ENCODE measurements around the gene FAM241B.

Gene FAM241B, protein sequence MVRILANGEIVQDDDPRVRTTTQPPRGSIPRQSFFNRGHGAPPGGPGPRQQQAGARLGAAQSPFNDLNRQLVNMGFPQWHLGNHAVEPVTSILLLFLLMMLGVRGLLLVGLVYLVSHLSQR

DNA sequence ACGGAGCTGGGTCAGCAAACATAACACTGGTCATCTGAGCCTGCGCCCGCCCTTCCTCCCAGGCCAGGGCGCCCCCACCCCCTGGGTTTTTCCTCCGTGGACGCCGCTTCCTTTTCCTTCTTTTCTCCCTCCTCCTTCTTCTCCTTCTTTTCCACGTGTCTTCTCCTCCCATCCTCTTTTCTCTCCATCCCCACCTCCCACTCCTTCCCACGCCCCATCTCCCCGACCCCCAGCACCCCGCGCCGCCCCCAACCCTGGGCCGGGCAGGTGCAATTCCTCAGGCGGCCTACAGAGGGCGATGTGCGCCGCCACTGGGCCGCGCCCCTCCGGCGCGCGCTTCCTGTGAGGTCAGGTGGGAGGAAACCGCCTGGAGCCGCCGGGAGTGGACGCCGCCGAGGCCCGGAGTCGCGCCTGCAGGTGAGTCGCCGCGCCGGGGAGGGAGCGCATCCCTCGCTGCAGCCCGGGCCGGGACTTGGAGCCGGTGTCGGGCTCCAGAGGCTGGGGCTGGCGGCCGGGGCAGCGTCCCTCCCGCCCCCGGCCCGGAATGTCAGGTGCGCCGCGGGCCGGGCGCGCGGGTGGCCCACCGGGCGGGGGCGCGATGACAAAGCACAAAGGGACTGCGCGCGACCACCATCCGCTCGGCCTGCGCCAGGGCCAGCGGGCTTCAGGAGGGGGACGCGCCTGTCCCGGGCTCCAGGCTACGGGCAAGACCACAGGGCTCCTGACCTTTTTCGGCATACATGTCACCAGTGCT is at the start of gene FAM241B:
Gene FAM241B (plus strand): TSS at position 351 of the 754 bp plus-strand sequence. CDS start 1,497 bp downstream, outside the sequence.
- peak; percentile 5 for DNase-seq

DNA sequence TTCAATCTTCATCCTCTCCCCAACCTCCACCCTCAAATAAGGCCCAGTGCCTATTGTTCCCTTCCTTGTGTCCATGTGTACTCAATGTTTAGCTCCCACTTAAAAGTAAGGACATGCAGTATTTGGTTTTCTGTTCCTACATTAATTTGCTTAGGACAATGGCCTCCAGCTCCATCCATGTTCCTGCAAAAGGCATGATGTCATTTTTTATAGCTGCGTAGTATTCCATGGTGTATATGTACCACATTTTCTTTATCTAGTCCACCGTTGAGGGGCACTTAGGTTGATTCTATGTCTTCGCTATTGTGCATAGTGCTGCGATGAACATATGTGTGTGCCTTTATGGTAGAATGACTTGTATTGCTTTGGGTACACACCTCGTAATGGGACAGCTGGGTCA is 49.6 kb upstream of the FAM241B start:
- no peak for DNase-seq

DNA sequence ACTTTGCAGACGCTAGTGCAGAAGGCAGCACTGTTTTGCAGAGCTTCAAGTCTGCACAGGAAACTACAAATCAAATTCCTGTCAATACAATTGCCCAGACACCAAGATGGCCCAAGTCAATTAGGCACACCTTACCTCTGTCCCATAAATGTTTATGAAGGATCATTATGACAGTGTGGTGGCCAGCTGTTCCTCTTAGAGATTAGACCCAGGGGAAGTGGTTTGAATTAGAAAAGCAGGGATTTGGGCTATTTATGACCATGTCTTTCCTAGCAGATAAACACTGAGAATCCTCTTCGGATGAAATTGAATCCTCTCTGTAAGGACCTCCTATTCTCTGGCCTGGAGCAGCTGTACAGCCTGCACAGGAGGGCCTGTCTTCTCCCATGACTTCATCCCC is 46.9 kb upstream of the FAM241B start:
- DNase-seq, result no peak

DNA sequence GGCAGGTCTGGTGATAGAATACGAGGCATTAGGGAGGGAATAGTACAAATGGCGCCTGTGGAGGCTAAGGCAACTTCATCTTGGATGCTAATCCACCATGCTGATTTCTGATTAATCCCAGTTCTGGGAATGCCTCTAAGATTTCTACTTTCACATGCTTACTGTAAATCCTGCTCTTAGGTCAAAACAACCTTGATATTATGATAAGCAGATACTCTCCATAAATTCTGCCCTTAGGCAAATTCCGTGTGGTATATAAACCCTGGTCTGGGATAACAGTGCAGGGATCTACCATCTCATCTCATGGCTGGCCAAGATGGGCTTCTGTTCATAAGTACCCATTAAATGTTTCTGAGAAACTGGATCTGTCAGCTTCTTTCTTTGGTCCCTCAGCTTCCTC is 45.4 kb upstream of the FAM241B start:
- DNase-seq, result no peak

DNA sequence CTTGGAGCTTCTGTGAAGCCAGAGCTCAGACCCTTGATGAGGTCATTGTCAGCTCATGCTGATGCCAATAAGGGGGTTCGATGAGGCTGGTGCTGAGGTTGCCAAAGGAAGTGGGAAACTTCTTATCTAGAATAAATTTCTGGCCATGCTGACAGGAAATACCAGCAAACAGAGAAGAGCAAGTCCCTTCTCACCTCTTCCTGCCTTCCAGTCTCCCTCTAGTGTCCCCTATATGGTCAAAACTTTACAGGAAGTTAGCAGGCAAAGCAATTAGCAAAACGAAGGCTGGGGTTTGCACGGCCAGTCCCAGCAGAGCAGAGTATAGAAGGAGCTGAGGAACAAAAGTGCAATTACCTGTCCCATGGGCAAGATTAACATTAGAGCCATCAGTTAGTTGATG is 41.7 kb upstream of the FAM241B start:
- DNase-seq, result no peak

DNA sequence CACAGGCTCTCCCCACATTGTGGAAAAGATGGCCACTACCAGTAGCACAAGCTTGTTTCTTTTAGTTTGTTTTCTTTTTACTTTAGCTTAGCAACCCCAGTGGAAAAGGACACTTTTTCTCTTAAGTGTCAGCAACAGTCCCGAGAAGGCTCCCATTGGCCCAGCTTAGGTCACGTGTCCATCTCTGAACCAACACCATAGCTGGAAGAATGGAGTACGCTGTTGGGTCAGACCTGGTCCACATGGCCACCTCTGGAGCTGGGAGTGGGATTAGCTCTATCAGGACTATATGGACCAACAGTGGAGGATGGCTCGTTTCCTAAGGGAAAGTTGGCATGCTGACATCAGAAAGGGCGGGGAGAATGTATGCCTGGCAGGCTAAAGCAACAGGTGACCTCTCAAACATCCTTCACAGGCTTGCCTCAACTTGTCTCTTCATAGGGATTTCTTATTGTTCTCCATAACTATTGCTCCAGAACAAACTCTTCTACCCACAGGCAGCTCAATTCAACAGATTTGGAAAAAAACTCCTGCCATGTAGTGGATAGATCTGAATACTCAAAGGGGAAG is 29.2 kb upstream of the FAM241B start:
- no peak for DNase-seq

DNA sequence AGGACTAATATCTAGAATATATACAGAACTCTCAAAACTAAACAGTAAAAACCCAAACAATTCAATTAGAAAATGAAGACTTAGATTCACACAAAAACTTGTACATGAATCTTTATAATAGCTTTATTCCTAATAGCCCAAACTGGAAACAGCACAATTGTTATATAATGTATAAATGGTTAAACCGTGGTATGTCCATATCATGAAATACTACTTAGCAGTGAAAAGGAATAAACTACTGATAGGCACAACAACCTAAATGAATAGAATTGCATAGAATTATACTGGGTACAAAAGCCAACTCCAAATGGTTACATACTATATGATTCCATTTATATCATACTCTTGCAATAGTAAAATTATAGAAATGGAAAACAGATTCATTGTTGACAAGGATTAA is 21.0 kb upstream of the FAM241B start:
- DNase-seq, result no peak

DNA sequence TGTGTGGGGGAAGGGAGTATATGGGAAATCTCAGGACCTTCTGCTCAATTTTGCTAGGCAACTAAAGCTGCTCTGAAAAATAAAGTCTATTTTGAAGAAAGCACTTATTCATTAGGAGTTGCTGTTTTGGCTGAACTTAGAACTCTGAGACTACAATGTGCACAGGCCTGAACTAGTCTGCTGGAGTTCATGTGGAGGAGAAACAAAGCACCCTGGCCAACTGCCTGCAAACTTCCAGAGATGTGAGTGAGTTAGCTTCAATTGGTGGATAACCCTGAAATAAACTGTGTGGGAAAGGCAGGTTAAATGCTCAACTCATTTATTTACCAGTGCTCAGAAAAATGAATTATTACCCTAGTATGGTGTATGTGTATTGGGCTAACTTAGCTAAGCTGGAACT is 17.3 kb upstream of the FAM241B start:
- DNase-seq, result no peak

DNA sequence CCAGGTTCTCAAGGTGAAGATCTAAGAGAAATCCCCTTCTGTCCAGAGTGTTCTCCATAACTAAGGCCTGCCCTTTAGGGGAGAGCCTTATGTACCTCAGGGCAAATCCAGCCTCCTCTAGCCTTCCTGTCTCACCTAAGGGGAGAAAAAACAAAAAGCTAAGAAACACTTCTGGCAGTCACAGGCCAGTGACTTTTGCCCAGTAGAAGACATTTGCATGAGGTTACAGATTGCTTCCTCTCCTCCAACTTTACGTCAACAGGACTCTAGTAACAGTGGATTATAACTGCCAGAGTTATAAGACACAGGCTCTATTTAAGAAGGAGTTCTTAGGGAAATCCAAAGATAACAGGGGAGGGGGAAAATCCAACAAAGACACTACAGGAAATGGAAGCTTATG is 15.9 kb upstream of the FAM241B start:
- DNase-seq, result no peak

DNA sequence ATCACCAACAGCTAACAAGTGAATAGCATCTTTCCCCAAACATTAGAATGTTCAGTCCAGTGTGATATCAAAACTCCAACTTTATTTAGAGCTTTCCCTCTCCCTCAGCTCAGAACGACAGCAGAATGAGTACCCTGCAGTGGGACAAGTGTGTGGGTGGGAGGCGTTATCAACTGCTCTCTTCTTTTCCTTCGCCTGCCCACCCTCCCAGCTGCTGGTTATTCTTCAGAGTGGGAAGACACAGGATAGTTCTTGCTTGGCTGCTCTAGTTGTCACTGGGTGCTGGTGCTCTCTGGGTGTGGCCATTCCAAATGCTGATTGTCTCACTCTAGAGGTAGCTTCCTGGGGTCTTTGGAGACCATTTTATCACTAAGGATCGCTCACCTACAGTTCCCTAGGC is 13.7 kb upstream of the FAM241B start:
- no peak for DNase-seq

DNA sequence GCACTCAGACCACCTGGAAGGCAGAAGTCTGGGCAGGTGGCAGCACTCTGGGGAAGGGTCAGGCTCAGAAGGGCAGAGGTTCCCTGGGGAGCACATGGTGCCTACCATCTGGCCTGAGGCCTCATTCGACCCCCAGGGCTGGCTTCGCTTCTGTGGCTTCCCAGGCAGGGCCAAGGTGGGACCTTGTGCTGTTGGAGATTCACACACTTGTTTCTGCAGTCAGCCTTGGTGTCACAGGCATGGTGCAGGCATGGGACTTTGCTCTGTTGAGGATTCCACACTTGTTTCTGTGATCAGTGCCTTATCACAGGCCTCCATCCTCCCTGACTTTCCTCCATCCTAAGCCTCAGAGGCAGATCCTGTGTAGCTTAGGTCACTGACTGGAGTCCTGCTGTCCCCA is 11.3 kb upstream of the FAM241B start:
- no peak for DNase-seq

DNA sequence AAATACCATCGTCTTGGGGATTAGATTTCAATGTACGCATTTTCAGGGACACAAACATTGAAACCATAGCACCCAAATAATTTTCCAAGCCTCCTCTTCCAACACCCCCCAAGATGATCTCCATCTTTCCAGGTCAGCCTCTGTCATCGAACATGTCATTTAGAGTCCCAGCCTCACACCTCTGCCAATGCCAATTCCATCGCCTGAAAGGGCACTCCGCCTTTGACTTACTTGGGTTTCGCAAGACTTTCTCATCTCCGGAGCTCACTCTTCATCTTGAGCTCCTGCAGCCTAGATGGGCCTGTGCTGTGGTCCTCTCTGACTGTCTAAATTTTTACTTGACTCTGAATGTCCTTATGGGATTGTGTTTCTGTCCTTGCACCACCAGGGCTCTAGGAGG is 10.4 kb upstream of the FAM241B start:
- no peak for DNase-seq

DNA sequence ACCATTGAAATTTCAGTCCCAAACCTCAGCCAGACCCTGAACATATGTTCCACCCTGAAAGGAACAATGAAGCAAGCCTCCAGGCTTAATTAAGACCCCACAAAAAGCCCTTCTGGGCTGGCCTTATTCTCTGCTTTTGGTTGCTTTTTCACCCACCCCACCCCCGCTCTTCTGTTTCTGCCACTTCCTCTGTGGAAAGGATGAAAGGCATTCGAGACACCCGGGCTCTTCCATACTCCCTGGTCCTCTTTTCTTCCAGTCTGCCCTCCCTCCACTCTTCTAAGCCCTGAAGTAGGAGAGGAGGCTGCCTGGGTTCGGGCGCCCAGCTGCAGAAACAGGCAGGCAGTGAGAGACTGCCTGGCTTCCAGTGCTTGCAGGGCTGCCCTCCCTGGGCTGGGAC is 9.4 kb upstream of the FAM241B start:
- no peak for DNase-seq

DNA sequence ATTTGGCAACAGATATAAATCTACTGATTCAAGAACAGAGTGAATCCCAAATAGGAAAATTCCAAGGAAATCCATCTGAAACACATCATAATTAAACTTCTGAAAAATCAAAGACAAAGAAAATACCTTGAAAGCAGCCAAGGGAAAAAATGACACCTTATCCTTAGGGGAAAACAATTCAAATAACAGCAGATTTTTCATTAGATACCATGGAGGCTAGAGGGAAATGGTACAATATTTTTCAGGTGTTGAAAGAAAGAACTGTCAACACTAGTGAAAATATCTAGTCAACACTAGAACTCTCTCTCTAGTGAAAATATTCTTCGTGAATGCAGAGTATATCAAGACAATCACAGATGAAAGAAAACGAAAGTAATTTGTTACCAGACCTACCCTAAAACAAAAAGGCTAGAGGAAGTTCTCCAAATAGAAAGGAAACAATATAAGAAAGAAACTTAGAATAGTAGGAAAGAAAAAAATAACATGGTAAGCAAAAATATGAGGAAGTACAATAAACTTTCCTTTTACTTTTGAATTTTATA is 5.7 kb upstream of the FAM241B start:
- no peak for DNase-seq

DNA sequence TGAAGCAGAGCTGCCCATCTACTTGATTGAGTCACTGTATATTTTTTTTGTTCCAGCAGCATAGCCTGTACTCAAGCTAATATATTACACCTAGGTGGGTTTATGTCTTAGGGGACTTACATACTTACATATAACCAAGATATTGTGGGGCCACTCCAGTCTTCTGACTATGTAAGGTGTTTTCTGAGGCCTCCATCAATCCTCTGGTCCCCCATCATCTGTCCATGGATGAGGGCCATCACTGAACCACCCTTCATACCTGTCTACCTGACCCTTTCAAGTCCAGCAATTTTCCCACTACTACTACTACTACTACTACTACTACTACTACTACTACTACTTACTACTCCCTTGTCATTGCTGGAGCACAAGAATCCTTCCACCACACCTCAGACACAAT is 3.2 kb upstream of the FAM241B start:
- DNase-seq, result no peak

DNA sequence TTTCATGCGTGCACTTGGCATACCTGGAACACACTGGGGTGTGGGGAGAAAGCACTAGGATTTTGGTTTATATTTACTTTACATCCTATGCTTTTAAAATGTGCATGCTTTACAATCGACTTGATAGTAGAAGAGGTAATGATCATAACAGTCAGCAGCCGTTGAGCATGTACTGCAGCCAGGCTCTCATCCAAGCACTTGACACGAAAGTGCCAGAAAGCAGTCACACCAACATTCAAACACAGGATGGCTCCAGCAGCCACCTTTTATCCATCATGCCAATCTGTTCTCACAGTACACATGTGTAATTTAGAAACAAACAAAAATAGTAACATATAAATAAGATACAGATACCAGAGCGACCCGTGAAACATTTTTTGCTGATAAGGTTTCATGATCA is 1.2 kb upstream of the FAM241B start:
- no peak for DNase-seq

DNA sequence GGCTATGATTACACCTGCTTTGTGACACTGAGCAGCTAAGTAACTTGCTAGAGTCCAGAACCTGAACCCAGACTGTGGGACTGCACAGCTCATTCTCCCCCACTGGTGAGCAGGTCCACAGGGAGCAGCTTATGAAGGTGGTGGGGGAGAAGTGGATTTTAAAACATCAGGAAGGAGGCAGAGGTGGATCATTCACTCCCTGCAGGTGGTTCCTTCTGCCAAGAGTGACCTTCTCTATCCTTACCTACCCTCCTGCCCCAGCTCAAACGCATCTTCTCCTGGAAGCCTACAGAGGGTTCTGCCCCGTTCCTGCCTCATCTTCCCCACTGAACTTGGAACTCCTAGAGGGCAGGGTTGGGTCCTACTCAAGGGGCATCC is 539 bp upstream of the FAM241B start:
- DNase-seq, result no peak

DNA sequence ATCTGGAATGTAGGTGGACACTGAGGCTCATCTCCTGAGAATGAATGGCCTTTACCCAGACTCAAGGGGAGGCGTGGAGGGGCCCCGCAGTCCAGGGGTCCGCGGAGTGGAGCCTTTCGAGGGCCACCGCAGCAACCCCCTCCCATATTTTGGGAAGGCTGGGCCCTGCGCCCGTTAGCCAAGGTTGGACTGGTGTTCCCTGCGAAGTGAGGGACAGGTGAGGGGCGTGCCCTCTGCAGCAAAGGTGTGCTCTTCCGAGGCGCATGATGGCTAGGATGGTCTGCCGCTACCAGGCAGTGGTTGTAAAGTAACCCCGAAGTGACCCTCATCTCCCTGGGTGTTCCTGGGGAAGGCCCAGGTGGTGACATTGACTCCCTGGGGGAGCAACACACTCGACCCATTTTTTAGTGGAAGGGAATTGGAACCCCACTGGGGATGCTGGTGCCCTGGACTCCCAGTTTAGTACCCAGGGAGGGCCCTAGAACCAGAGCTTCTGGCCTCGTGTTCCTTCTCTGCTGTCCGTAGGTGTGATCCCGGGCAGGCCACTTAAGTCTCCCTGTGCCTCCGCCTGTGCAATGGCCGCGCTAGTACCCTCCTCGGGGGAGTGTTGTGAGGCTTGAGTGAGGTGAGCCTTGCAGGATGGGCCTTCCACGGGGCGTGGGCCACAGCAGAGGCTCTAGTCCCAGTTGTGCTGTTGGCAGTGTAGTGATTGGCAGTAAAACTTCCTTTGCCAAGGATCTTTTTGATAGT is 779 bp downstream of the FAM241B start:
- no peak for DNase-seq

DNA sequence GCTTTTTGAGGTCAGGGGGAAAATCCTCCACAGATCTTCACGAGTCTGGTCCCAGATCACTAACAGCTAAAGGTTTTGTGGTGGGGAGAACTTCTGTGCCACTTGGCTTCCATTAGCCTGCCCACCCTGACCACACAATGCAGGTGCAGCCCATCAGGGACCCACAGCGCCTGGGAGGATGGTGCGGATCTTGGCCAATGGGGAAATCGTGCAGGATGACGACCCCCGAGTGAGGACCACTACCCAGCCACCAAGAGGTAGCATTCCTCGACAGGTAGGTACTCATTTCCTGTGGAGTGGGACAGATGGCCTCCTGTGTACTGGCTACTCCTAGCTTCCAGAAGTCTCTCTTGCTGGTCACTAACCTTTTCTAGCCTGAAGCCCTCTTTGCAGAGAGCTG is 1.5 kb downstream of the FAM241B start:
- no peak for DNase-seq

DNA sequence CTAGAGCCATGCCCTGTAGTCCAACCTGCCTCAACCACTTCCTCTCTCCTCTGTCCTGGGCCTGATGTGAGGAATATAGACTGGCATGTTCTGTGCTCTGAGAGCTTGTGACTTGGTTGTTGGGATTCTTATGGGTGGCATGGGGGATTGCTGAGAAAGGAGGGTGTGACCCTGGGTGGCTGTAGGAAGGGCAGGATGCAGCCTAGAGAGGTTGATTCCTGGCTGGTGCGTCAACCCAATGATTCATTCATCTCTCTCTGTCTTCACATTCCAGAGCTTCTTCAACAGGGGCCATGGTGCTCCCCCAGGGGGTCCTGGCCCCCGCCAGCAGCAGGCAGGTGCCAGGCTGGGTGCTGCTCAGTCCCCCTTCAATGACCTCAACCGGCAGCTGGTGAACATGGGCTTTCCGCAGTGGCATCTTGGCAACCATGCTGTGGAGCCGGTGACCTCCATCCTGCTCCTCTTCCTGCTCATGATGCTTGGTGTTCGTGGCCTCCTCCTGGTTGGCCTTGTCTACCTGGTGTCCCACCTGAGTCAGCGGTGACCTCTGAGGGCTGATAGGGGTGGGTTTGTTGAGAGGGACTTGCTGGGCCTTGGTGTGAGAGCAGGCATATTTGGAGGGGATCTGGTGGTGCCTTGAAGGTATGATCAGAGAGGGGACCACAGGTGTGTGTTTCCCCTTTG is 2.6 kb downstream of the FAM241B start:
- DNase-seq, result no peak

DNA sequence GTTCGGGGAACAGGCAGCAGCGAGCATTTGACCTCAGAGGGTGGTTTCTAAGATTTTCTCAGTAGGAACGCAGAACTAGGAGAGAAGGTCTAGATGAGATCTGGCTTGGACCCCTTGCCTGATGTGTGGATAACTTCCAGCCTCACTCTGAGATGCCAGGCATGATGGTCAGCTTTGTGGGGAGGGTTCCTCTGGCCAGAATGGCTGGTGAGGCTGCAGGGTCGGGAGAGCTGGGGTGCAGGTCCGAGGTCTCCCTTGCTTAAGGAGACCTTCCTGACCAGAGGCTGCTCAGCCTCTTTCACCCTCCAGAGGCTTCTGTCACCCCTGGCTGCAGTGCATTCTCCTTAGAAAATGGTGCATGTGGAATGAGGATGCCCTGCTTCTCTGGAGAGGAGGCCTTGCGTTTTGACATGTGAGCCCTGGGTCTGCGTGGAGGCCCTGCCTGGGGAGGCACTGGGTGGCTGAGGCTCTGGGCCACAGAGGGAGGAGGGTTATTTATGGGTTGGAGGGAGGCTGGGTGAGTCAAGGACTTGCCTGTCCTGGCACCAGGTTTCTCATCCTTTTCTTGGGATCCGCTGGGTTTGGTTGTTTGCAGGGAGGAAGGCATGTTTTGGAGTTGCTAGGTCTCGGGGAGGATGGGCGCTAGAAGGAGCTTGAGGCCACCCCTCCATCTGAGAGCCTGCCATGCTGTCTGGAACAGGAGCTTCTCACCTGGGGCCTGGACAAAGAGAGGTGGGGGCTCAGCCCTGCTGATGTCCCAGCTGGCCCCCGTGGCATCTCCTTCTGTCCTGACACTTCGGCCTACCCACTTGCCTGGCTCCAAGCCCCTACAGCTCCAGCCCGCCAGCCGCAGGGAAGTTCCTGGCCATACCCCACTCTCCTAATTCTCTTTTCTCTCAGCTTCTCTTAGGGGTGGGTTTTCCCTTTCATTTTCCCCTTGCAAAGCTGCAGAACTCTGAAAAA is 3.9 kb downstream of the FAM241B start:
- DNase-seq, result no peak
